WTC11 (cell line): ENCODE data around the gene PDXK.

Source experiments
- ATF2 ChIP-seq: sonication (generic); formaldehyde crosslinking; IDR thresholded peaks from 2 replicates; pipeline ENCODE4 v1.8.1; 2022; ENCODE audit warnings: low read depth, missing genetic modification reagents, borderline replicate concordance
- OVOL2 ChIP-seq: fragments of 250-450 bp; sonication (Bioruptor Pico); IDR thresholded peaks from 2 replicates; pipeline ENCODE4 v1.9.0; 2021; ENCODE audit warnings: mild to moderate bottlenecking, borderline replicate concordance
- RORB ChIP-seq: fragments of 250-450 bp; sonication (Bioruptor Pico); IDR thresholded peaks from 2 replicates; pipeline ENCODE4 v1.9.0; 2021; ENCODE audit warnings: mild to moderate bottlenecking
- TF ChIP-seq, protein P1 (sequence below): fragments of 200-600 bp; IDR thresholded peaks from 2 replicates; pipeline ENCODE4 v1.8.0; 2022; ENCODE audit warnings: antibody characterized with exemption

DNA sequence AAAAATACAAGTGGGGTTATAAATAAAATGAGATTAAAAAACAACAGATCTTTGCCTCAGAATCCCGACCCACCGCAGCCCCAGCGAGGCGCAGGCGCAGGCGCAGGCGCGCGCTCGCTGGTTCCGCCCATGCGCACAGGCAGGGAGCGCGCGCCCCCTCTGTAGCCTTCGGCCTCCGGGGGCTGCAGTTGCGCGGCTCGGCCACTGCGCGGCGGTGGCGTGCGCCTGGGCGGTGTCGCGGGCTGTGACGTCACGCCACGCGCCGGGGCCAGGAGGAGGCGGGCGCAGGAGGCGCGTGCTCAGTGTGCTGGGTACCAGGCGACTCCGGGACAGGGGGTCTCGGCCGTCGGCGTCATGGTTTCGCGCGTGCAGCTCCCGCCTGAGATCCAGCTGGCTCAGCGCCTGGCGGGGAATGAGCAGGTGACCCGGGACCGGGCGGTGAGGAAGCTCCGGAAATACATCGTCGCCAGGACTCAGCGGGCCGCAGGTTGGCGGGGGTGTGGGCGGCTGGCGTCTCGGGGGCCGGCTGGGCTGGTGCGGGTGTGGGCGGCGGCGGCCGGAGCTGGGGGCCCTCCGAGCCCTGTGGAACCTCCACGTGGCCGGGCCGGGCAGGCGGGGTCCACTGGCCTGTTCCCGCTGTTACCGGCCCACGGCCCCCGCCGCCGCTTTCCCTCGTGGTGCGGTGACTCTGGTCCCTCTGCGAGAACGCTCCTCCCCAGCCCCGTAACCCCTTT lies 70.5 kb downstream of the PDXK start, which contains the start of gene RRP1:
- TF ChIP-seq, protein P1, sequence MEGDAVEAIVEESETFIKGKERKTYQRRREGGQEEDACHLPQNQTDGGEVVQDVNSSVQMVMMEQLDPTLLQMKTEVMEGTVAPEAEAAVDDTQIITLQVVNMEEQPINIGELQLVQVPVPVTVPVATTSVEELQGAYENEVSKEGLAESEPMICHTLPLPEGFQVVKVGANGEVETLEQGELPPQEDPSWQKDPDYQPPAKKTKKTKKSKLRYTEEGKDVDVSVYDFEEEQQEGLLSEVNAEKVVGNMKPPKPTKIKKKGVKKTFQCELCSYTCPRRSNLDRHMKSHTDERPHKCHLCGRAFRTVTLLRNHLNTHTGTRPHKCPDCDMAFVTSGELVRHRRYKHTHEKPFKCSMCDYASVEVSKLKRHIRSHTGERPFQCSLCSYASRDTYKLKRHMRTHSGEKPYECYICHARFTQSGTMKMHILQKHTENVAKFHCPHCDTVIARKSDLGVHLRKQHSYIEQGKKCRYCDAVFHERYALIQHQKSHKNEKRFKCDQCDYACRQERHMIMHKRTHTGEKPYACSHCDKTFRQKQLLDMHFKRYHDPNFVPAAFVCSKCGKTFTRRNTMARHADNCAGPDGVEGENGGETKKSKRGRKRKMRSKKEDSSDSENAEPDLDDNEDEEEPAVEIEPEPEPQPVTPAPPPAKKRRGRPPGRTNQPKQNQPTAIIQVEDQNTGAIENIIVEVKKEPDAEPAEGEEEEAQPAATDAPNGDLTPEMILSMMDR, result peak; percentile 99
- no peak for TF ChIP-seq RORB (CRISPR knock-in tag)
- no peak for TF ChIP-seq ATF2 (CRISPR knock-in tag)
- TF ChIP-seq OVOL2, result no peak
